Endothelial cell of umbilical vein (primary cell): ENCODE results near the gene HOPX. TPM values are rescaled to one million over a fixed set of nuclear protein-coding genes. Genes with fewer than 3 reads are reported as not detected.

Experiments used
- BruUV-seq: library from RNA; stranded (reverse); fragments of 400-500 nt; replicated peaks from 2 replicates; lab custom pipeline; 2021; lab: Mats Ljungman, UMichigan
- CTCF ChIA-PET: fragments of 300-600, 350-600 bp; sonication (Branson Sonifier 250); formaldehyde crosslinking; loops from one replicate; lab custom pipeline; 2021; ENCODE audit warnings: antibody characterized with exemption, inconsistent platforms; lab: Charles Lee
- POLR2A ChIA-PET: fragments of 300-600, 350-600 bp; sonication (Branson Sonifier 250); formaldehyde crosslinking; loops from one replicate; lab custom pipeline; 2021; ENCODE audit warnings: antibody characterized with exemption, inconsistent platforms; lab: Charles Lee
- DNase-seq: peaks from one replicate; pipeline ENCODE4 v3.0.0-alpha.2; 2011; ENCODE audit warnings: low read depth, low spot score
- FAIRE-seq: peaks from 2 replicates; lab custom pipeline; 2011; peaks lifted over from hg19 to GRCh38; lab: Jason Lieb, UNC
- H2AFZ ChIP-seq: 2 replicates; pipeline ENCODE4 v1.6.0; 2012; ENCODE audit warnings: low read depth, low read length, control low read depth, inconsistent platforms
- H3K27ac ChIP-seq: 2 replicates; pipeline ENCODE4 v1.5.1; 2011; ENCODE audit warnings: low read depth, mild to moderate bottlenecking, control low read depth, low read length, moderate library complexity; ENCODE audit not compliant: insufficient read depth
- H3K27me3 ChIP-seq, 2 experiments: 2 replicates each; pipeline versions ENCODE4 v1.6.0 to v1.6.1; 2011; ENCODE audit warnings: low read length in 2 of 2, mixed read lengths in 1 of 2; ENCODE audit not compliant: control insufficient read depth in 2 of 2, insufficient read depth in 2 of 2
- H3K36me3 ChIP-seq, 2 experiments: 2 replicates in 1 of 2; 3 replicates in 1 of 2; pipeline ENCODE4 v1.5.1; 2011; ENCODE audit warnings: low read length in 2 of 2, mild to moderate bottlenecking in 1 of 2, moderate library complexity in 1 of 2; ENCODE audit not compliant: control insufficient read depth in 2 of 2, insufficient read depth in 2 of 2; ENCODE audit errors: extremely low read depth in 1 of 2
- H3K4me1 ChIP-seq: 3 replicates; pipeline ENCODE4 v1.5.1; 2011; ENCODE audit warnings: mild to moderate bottlenecking, low read length; ENCODE audit not compliant: control insufficient read depth, insufficient read depth; ENCODE audit errors: extremely low read depth
- H3K4me2 ChIP-seq: 2 replicates; pipeline ENCODE4 v1.6.1; 2011; ENCODE audit warnings: low read length, control low read depth, mixed read lengths; ENCODE audit not compliant: insufficient read depth
- H3K4me3 ChIP-seq, 3 experiments: fragments of 200-600 bp in 1 of 3; sonication (generic), shearing (Covaris generic) in 1 of 3; replicated peaks in 1 of 3; 2 replicates each; pipeline ENCODE4 v1.5.1; 2011 to 2016; ENCODE audit warnings: control low read depth in 3 of 3, low read length in 3 of 3, mild to moderate bottlenecking in 2 of 3, inconsistent platforms in 1 of 3, low read depth in 1 of 3, moderate library complexity in 1 of 3; ENCODE audit not compliant: insufficient read depth in 1 of 3
- H3K79me2 ChIP-seq: 2 replicates; pipeline ENCODE4 v1.6.0; 2012; ENCODE audit warnings: low read length, inconsistent platforms; ENCODE audit not compliant: control insufficient read depth, insufficient read depth
- H3K9ac ChIP-seq: replicated peaks from 2 replicates; pipeline ENCODE3; 2011; ENCODE audit warnings: low read length, control low read depth; ENCODE audit not compliant: insufficient read depth; ENCODE audit errors: extremely low read depth
- H3K9me1 ChIP-seq: replicated peaks from 3 replicates; pipeline ENCODE4 v1.6.0; 2011; ENCODE audit warnings: mild to moderate bottlenecking, low read length; ENCODE audit not compliant: control insufficient read depth, insufficient read depth; ENCODE audit errors: extremely low read depth
- H3K9me3 ChIP-seq: replicated peaks from 2 replicates; pipeline ENCODE4 v1.5.1; 2012; ENCODE audit warnings: low read length, inconsistent platforms; ENCODE audit not compliant: control insufficient read depth, insufficient read depth
- H4K20me1 ChIP-seq: replicated peaks from 2 replicates; pipeline ENCODE3; 2011; ENCODE audit warnings: mild to moderate bottlenecking, low read length; ENCODE audit not compliant: control insufficient read depth, insufficient read depth; ENCODE audit errors: extremely low read depth
- EZH2 ChIP-seq: IDR thresholded peaks from 2 replicates; pipeline ENCODE4 v1.6.1; 2012; ENCODE audit warnings: borderline replicate concordance, low read depth, mild to moderate bottlenecking, moderate library complexity, low read length, inconsistent platforms; ENCODE audit not compliant: severe bottlenecking
- FOS ChIP-seq: IDR thresholded peaks from 2 replicates; pipeline ENCODE4 v1.6.1; 2011; ENCODE audit warnings: mild to moderate bottlenecking, low read length, moderate library complexity, borderline replicate concordance; ENCODE audit not compliant: insufficient read depth
- GATA2 ChIP-seq: IDR thresholded peaks from 2 replicates; pipeline ENCODE4 v1.7.0; 2011; ENCODE audit warnings: low read depth, mild to moderate bottlenecking, moderate library complexity, mixed read lengths, low read length; ENCODE audit not compliant: insufficient read length, insufficient read depth
- JUN ChIP-seq: IDR thresholded peaks from 2 replicates; pipeline ENCODE4 v1.6.1; 2011; ENCODE audit warnings: borderline replicate concordance, low read depth; ENCODE audit not compliant: insufficient read length, insufficient read depth
- MYC ChIP-seq: IDR thresholded peaks from one replicate; pipeline ENCODE4 v1.6.1; 2011; ENCODE audit warnings: mild to moderate bottlenecking, low read depth, low read length
- POLR2A ChIP-seq: IDR thresholded peaks from 2 replicates; pipeline ENCODE4 v1.6.1; 2012; ENCODE audit warnings: low read depth, mild to moderate bottlenecking, control low read depth, low read length
- POLR2AphosphoS5 ChIP-seq: IDR thresholded peaks from 2 replicates; pipeline ENCODE4 v1.6.1; 2012; ENCODE audit warnings: low read depth, mild to moderate bottlenecking, control low read depth, low read length, moderate library complexity; ENCODE audit not compliant: insufficient read depth
- dilution Hi-C: fragments of 300-500 bp; cut with MboI; formaldehyde crosslinking; loops from one replicate; pipeline ENCODE4 v1.15.0; 2019; ENCODE audit warnings: low sequenced_read_pairs; ENCODE audit not compliant: extremely low pct_ligation_motif_present
- intact Hi-C: fragments of 100-400 bp; cut with micrococcal nuclease; formaldehyde crosslinking; loops from one replicate; pipeline ENCODE4 v1.10.0; 2022
- polyA plus RNA-seq, 4 experiments: library from polyadenylated mRNA; depleted of rRNA in 3 of 4; stranded (reverse) in 3 of 4; unstranded in 1 of 4; fragments of >200 nt; gene quantifications; 2 replicates each; pipeline versions ENCODE4 v1.2.1 to v1.2.3, GENCODE V29; 2011 to 2012; ENCODE audit warnings: missing spikeins in 1 of 4
- total RNA-seq: library from RNA; stranded (reverse); gene quantifications from 2 replicates; pipeline ENCODE4 v1.2.3, GENCODE V29; 2021
- TF ChIP-seq, protein P1 (sequence below), 2 donors: IDR thresholded peaks; 1 replicate in 1 of 2; 2 replicates in 1 of 2; pipeline ENCODE4 v1.5.1; 2011; ENCODE audit warnings: low read length in 2 of 2, mild to moderate bottlenecking in 2 of 2, moderate library complexity in 2 of 2, control low read depth in 1 of 2, inconsistent platforms in 1 of 2, low read depth in 1 of 2; ENCODE audit not compliant: insufficient read depth in 1 of 2; ENCODE audit errors: extremely low read depth in 1 of 2
- TF ChIP-seq, protein P2 (sequence below): IDR thresholded peaks from 2 replicates; pipeline ENCODE4 v1.6.1; 2011; ENCODE audit not compliant: insufficient read depth, insufficient read length

Gene HOPX
- total and polyA plus RNA-seq, 2 donors (not counting 3 experiments of a cell fraction or from before 2014, with no cell fraction given), result 3.8 to 5.8 TPM

DNA sequence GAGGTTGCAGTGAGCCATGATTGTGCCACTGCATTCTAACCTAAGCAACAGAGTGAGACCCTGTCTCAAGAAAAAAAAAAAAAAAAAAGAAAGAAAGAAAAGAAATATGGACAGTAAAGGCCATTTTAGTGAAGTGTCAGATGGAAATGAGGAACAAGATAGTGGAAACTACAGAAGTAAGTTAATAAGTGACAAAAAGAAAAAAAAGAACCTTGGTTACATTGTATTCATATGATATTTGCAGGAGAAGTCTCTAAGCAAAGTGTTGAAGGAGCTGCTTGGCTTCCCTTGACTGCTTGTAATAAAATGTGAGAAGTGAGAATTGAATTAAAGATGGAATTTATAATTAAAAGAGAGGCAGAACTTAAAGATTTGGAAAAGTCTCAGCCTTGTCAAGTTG is 73.2 kb downstream of the HOPX start:
- H3K4me3 ChIP-seq, result no peak overlapping the region
- ChIA-PET CTCF (no interaction called here), POLR2A (no interaction called here)
- no peaks in the 10 kb centered on the region for H3K9me1 ChIP-seq
- BruUV-seq, result no TSS peak
- intact Hi-C loops (no loop called here), dilution Hi-C loops (no loop called here)
- H2AFZ ChIP-seq, result no peak overlapping the region
- no peaks in the 10 kb centered on the region for H3K9me3 ChIP-seq
- TF ChIP-seq FOS (no peak), POLR2A (no peak), JUN (no peak), EZH2 (no peak), POLR2AphosphoS5 (no peak), GATA2 (no peak), MYC (no peak)
- TF ChIP-seq, protein P1, sequence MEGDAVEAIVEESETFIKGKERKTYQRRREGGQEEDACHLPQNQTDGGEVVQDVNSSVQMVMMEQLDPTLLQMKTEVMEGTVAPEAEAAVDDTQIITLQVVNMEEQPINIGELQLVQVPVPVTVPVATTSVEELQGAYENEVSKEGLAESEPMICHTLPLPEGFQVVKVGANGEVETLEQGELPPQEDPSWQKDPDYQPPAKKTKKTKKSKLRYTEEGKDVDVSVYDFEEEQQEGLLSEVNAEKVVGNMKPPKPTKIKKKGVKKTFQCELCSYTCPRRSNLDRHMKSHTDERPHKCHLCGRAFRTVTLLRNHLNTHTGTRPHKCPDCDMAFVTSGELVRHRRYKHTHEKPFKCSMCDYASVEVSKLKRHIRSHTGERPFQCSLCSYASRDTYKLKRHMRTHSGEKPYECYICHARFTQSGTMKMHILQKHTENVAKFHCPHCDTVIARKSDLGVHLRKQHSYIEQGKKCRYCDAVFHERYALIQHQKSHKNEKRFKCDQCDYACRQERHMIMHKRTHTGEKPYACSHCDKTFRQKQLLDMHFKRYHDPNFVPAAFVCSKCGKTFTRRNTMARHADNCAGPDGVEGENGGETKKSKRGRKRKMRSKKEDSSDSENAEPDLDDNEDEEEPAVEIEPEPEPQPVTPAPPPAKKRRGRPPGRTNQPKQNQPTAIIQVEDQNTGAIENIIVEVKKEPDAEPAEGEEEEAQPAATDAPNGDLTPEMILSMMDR (IDR thresholded peaks at IDR 0.05; ENCODE audit: extremely low read depth in 1 of 2, insufficient read depth in 1 of 2, low read depth in 1 of 2, low read length in 2 of 2), result no peak
- TF ChIP-seq, protein P2, sequence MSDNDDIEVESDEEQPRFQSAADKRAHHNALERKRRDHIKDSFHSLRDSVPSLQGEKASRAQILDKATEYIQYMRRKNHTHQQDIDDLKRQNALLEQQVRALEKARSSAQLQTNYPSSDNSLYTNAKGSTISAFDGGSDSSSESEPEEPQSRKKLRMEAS, result no peak
- no peak for FAIRE-seq
- DNase-seq, result no peak
- peaks cover 19 to 27% of the 10 kb centered on the region in 2 experiments for H3K27me3 ChIP-seq
- no peak overlapping the region for H3K4me2 ChIP-seq
- no peak overlapping the region for H3K9ac ChIP-seq
- H3K4me1 ChIP-seq, result no peaks in the 10 kb centered on the region
- H3K27ac ChIP-seq, result no peak overlapping the region
- H4K20me1 ChIP-seq, result no peaks in the 10 kb centered on the region
- no peaks in the 10 kb centered on the region for H3K36me3 ChIP-seq
- H3K79me2 ChIP-seq, result no peaks in the 10 kb centered on the region
